GM19023 (cell line): ENCODE data around the gene LEFTY1.

ENCODE experiments used
- ATAC-seq: cut with Tn5 transposase; IDR thresholded peaks from one replicate; pipeline ENCODE4 v1.9.1; 2021; ENCODE audit warnings: mild to moderate bottlenecking, moderate library complexity; ENCODE audit not compliant: unreplicated experiment

Gene LEFTY1

DNA sequence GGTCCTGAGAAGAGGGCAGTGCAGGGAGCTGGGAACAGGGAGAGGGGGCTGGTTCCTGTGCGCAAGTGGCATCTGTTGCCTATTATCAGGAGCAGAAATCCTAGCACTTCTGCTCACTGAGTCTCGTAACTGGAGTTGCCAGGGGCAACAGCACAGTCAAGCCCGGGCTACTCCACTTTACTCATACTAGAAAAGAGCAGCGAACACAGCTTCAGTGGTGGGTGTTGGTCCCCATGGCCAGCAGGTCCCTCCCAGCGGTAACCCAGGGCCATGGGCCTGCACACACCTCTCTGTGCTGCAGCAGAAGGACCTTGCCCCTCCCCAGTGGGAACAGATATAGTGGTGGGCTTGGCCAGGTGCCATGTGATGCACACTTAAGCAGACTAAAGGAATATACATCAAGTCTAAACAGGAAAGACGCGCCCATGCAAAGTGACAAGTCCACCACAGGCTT, 26.6 kb upstream of the LEFTY1 start:
- ATAC-seq = no peak

DNA sequence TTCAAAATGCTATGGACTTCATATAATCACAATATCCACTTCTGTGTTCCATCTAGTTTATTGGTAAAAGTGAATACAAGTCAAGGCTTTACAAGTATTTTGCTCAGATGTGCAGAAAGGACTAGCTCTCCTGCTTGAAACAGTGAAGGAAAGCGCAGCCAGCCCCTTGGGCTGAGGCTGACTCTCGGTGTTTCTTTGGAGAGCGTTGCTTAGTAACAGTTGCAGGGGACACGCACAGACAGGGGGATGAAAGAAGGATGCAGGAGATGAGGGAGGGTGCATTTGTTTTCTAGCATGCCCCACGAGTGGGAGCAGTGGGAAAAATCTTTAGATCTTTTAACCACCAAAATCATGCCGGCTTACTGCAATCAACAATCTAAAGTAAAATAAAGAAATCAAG, 26.0 kb upstream of the LEFTY1 start:
- no peak for ATAC-seq

DNA sequence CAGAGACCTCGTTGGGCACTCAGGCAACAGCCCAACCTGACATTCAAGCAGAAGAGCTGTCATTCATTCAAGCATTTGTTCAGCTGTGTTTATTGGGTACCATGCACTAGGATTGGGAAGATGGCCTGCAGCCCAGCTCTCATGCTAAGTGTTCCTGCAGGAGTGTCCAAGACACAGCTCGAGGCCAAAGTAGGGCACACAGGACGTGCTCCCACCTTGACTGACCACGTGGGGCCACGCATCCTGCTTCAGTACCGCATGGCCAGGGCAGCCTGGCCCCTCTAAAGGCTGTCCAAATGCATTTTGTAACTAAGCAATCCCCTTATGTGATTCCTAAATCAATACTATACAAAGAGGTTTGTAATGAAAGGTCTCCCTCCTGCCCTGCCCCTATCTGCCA, 25.4 kb upstream of the LEFTY1 start:
- no peak for ATAC-seq

DNA sequence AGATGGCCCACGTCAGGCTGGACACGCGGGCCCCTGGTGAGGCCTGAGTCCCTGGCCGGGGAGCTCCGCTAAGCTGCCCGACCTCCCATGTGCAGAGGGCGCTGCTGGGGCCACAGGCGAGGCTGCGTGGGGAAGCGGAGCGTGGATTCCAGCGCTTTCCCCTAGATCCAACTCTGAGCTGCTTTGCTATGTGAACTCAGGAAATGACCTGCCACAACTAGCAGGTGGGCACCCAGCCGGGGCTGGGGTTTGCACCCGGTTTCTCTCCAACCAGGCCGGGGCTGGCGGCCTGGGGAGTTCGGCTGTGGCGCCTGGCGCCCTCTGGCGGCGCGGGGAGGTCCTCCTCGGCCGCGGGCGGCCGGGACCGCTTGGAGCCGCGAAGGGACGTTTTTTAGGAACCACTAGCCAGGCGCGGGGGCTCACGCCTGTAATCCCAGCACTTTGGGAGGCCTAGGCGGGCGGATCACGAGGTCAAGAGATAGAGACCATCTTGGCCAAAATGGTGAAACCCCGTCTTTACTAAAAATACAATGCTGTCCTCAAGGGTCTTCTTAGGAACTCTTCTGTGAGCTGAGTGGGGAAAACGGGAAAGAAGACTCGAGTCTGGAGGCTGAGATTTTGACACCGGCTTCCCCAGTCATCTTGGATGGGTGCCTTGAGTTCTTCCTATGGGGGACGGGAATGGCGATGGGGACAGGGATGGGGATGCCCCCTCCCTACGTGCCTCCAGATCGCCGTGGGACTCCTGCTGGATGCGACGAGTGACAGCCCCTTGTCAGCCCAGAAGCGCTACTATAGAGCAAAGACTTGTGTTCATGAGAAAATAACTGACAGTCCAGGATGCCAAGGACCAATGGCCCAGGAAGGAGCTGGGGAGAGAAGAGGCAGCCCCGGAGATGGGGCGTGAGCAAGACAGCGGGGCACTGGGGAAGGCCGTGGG, 22.5 kb upstream of the LEFTY1 start:
- peak; percentile 62 for ATAC-seq

DNA sequence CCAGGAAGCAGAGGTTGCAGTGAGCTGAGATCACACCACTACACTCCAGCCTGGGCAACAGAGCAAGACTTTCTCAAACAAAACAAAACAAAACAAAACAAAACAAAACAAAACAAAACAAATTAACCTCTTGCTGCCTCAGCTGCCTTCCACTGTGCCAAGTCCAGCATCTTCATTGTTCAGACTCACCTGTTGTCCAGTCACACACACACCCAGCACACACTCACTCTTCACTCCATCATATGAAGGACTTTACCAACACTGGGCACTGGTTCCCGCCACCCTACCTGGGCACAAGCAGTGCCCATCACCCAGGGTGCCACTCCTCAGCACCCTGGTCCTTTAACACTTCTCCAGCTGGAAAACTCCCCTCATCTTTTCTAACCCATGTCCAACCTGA, 20.5 kb upstream of the LEFTY1 start:
- no peak for ATAC-seq

DNA sequence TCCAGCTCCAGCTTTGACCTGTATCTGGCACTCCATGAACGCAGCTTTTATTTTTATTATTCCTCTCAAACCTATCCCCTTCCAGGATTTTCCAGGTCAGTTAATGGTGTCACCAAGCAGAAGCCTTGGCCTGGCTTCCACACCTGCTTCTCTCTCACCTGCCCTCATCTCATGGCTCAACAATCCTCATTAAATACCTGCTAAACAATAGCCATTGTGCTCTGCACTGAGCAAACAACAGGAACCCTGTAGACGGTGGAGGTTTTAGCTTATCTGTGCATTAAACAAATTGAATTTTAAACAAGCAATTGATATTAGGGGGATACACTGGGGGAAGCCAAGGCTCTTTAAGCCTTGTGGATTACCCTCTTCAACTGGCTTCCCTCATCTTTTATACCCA, 19.8 kb upstream of the LEFTY1 start:
- no peak for ATAC-seq

DNA sequence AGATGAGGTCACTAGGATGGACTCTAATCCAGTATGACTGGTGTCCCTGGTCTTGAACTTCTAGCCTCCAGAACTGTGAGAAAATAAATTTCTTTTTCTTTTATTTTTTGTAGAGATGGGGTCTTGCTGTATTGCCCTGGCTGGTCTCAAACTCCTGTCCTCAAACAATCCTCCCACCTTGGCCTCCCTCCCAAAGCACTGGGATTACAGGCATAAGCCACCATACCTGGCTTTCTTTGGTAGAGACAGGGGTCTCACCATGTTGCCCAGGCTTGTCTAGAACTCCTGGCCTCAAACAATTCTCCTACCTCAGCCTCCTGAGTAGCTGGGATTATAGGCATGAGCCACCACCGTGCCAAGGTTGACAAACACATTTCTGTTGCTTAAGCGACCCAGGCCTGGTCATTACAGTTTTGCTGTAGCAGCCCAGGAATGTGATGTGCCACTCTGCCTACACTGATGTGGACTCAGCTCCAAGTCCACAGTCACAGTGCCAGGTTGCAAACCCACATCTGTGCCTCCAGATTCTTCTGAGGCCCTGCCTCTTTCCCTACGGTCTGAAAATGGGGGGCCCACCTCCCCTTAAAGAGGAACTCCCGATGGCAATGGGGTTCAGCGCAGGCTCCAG, 19.2 kb upstream of the LEFTY1 start:
- no peak for ATAC-seq

DNA sequence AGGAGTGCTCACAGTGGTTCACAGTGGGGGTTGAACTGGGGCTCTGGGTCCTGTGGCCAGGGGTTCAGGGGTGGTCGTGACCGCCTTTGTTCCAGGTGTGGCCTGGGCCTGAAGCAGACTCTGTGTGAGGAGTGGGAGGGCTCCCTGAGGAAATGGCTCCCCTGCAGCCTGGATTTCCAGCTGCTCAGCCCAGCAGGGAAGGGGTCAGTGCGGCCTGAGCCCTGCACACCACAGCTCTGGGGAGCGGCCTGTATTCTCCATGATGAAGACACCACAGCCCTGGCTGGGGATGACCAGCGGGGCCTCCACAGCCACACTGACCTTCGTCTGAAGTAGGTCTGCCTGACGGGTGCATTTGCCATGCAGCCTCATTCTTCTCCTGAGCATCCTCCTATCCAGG, 18.4 kb upstream of the LEFTY1 start:
- no peak for ATAC-seq

DNA sequence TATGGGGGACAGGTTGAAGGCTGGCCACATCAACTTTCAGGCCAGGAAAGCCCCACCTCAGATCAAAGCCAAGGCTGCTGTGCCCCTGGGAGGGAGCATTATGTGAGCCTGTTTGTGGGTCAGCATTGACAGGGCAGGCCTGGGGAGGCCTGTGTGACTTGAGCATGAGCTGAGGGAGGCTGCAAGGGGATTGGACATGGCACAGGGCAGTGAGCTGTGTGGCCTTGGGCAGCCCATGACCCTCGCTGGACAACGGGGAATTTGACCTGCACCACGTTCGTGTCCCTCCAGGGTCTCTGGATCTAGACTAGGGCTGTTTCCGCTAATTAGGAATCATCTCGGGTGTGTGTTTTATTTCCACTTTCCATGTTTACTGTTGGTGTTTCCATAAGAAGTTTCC, 17.5 kb upstream of the LEFTY1 start:
- no peak for ATAC-seq

DNA sequence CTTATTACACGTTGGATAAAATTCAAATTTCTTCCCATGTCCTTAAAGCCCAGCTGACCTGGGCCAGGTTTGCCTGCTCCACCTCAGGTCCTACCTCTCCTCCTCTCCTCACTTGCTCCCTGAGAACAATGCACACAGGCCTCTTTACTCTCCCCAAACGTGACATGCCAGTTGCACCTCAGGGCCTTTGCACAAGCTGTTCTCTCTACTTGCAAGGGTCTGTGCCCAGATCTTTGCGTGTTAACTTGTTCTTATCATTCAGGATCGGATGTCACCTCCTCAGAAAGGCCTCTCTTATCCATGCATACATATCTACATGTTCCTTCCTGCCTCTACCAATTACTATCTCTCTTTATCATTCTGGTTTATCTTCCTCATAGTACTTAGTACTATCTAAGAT, 14.7 kb upstream of the LEFTY1 start:
- ATAC-seq = no peak

DNA sequence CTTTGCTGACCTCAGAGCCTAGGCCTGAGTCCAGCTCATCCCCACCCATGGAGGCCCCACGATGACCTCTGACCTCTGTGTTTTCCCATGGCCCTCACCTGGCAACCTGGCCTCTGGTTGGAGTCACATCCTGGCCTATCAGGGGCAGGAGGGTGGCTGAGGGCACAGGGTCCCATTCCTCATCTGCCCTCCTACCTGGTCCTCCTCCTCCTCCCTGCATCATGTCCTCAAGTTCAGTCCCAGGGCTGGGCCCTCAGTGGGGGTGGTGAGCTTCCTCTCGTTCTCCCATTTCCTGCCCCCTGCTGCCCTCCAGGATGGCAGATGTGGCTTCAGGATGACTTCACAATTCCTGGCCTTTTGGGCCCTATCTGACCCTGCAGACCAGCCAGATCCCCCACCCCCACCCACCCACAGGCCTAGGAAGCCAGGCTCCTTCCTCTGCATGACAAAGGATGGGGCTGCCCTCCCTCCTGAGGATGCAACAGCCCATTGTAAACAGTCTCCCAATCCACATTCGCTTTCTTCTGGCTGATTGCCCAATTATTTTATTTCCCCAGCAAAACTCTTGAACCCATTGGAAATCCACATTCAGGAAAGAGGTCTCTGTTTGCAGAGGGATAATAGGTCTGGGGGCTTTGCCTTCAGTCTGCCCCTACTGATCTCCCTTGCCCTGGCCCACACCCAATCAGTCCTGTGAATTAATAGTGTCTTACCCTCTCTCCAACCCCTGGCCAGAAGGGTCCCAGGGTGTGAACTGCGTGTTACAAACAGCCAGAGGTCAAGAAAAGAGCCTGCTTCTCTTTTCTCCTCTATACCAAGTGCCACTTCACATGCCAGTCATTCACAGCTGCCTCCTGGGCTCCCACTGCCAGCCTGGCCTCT, 10.3 kb upstream of the LEFTY1 start:
- ATAC-seq = no peak

DNA sequence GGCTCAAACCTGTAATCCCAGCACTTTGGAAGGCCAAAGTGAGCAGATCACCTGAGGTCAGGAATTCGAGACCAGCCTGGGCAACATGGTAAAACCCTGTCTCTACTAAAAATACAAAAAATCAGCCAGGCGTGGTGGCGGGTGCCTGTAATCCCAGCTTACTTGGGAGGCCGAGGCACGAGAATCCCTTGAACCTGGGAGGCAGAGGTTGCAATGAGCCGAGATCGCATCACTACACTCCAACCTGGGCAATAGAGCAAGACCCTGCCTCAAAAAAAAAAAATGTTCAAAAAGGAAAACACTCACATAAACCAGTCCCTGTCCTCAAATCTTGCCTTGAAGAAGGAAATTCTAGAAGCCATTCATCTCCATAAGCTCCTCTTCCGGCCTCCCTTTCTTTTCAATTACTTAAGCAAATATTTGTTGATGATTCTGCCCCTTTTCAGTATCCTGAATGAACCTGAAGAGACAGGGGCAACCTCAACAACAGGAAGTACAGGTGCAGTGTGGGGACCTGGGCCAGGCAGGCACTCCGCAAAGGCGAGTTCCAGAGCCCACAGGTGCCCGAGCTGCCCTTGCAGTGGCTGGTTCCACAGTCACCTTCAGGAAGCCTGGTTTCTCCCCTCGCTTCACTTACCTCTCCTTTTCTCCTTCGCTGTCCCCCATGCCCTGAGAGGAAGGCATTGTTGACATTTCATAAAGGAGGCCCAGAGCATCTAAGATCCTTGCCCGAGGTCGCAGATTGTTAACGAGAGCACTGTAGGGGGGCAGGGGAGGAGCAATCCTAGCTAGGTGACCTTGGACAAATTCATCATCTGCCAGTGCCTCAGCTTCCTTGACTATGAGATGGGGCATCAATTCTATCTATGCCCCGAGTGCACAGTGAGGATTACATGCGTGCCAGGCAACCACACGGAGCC, 8.9 kb upstream of the LEFTY1 start:
- no peak for ATAC-seq

DNA sequence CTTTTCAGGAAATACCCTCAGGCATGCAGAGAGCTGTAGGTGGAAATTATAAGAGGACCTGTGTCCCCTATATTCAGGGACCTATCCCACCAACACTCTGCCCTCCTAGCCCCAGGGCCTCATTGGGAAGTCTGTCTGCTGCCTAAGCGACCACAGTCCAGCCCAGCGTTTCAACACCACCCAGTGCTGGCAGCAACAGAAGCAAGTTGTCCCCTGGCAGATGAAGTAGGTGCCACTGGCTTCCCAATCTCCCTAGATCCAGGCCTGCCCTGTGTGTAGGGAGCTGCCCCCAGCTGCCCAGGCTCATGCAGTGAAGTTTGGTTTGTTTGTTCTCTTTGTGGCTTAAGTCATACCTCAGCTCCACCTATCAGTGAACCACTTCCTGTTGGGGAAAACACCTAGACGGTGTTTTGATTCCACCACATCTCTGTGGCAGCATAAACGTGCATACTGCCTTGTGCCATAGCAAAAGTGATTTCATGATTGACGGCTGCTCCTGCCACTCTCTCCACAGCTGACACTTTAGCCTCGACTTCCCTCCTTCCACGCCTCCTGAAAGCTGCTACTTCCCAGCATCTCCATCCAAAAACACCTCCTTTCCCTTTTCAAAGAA, 8.1 kb upstream of the LEFTY1 start:
- ATAC-seq = peak; percentile 100

DNA sequence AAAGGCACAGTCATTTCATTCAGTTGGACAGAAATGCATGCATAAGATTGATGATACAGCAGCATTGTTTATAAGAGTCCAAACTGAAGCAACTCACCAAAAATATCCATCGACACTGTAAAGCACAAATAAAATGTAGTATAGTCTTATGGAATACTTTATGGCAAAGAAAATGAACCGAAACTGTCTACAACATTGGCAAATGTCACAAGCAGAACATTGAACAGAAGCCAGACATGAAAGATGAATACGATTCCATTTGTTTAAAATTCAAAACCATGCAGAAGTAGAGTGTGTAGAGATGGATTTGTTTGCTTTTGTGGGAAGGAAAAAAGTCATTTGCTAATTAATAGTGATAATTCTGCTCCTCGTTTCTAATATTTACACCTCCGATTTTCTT, 7.5 kb upstream of the LEFTY1 start:
- no peak for ATAC-seq

DNA sequence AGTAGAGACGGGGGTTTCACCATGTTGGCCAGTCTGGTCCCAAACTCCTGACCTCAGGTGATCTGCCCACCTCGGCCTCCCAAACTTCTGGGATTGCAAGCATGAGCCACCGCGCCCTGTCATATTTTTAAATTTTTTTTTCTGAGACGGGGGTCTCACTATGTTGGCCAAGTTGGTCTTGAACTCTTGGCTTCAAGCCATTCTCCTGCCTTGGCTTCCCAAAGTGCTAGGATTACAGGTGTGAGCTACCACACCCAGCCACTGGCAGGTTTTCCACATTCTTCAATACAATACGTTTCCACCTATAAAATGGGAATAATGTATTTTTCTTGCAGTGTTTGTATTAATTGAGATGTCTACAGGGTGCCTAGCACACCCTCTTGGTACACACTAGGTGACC, 3.4 kb upstream of the LEFTY1 start:
- no peak for ATAC-seq

DNA sequence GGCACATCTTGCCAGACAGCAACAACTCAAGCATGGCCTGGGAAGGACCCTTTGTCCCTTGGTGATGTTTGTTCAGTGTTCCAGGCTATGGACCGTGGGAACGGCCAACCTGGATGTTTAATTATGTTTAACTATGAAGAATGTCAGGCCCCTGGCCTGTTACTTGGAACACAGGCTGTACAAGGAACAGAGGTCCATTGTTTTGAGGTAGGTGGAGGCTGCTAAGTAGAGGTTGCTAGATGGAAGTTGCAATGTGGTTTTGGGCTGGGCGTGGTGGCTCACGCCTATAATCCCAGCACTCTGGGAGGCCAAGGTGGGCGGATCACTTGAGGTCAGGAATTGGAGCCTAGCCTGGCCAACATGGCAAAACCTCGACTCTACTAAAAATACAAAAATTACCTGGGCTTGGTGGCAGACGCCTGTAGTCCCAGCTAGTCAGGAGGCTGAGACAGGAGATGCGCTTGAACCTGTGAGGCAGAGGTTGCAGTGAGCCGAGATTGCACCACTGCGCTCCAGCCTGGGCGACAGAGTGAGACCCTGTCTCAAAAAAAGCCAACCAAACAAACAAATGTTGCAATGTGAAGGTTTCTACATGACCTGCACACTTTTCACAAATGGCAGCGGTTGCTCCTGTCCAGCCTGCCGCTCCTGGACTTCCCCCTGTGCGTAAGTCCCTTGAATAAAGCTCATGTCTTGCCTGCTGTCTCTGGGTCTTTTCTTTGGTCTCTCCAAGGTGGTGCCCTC, 2.5 kb upstream of the LEFTY1 start:
- no peak for ATAC-seq

DNA sequence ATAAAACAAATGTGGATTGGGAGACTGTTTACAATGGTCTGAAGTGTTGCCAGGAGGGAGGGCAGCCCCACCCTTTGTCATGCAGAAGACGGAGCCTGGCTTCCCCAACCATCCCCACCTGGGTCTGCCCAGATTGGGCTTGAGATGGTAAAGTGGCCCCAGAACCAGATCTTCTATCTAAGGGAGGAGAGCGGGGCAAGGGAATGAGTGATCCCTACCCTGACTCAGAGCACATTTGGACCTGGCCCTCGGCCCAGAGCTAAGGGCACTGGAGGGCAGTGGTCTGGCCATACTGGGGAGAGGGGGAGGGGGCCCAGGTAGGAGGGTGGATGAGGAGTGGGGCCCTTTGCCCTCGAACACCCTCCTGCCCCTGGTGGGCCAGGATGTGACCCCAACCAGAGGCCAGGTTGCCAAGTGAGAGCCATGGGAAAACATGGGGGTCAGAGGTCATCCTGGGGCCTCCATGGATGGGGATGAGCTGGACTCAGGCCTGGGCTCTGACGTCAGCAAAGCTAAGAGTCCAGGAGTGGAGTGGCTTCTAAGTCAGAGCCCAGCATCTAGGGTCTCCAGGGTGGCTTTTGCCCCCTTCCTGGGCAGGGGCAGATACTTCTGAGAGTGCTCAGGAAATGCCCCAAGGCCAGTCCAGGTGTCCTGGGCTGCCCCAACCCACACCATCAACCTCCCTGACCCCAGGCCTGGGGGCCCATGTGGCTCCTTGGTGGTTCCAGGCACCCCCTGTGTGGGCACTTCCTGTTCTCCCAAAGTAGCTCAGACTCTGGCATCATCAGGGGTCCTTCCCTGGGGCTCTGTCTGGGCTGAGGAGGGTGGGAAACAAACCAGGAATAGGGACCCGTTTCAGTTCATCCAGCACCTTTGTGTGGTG, 1.6 kb upstream of the LEFTY1 start:
- no peak for ATAC-seq

DNA sequence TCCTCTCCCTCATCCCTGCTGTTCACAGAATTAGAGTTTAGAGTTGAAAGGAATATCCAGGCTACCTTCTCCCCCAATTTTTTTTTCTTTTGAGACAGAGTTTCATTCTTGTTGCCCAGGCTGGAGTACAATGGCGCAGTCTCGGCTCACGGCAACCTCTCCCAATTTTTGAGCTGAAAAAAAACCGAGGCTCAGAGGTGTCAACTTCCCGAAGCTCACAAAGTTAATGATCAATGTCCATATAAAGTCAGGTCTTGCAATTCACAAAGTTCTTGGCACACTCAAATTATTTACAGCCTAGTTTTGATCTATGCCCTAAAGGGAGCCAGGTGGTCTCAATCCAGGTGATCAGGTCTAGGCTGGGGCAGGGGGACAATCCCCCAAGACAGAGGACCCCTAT, 797 bp upstream of the LEFTY1 start:
- no peak for ATAC-seq
